DOHH2 (cell line): Measurements from ENCODE around the gene CAPRIN1.

Experiments used
- CTCF ChIP-seq: fragments of 200-600 bp; sonication (generic); IDR thresholded peaks from one replicate; pipeline ENCODE4 v1.5.1; 2014; ENCODE audit warnings: antibody characterized with exemption, mild to moderate bottlenecking, low read depth, low read length; ENCODE audit not compliant: poor library complexity, severe bottlenecking
- EZH2phosphoT487 ChIP-seq: fragments of 200-600 bp; sonication (generic); IDR thresholded peaks from 2 replicates; pipeline ENCODE4 v1.6.1; 2017; ENCODE audit warnings: borderline replicate concordance, mild to moderate bottlenecking, antibody characterized with exemption, low read length, moderate library complexity, mixed read lengths

- TF ChIP-seq CTCF: no peak
- TF ChIP-seq EZH2phosphoT487: no peak
These were observed 47.3 kb downstream of the CAPRIN1 start for GRCh38 chr11:34098813-34099212.
